SK-N-SH (cell line): Measurements from ENCODE around the gene PIEZO2. TPM values are rescaled to one million over a fixed set of nuclear protein-coding genes. Genes with fewer than 3 reads are reported as not detected.

Source experiments
- CTCF ChIA-PET: fragments of 300-600, 350-600 bp; formaldehyde crosslinking; extraction: SDS; loops from one replicate; lab custom pipeline; 2021; lab: Yijun Ruan, JAX
- POLR2A ChIA-PET: fragments of 350-600 bp; sonication (Branson Sonifier 250); formaldehyde crosslinking; extraction: SDS; loops from one replicate; lab custom pipeline; 2020; ENCODE audit warnings: antibody characterized with exemption, inconsistent platforms; lab: Yijun Ruan, JAX
- DNase-seq: peaks from one replicate; pipeline ENCODE4 v3.0.0; 2012
- H2AFZ ChIP-seq: fragments of 200-600 bp; sonication (generic); 2 replicates; pipeline ENCODE4 v1.8.1; 2016; ENCODE audit warnings: antibody characterized with exemption, mild to moderate bottlenecking, low read depth
- H3F3A ChIP-seq: fragments of 200-600 bp; sonication (generic); replicated peaks from 2 replicates; pipeline ENCODE3; 2016; ENCODE audit warnings: antibody characterized with exemption, mild to moderate bottlenecking; ENCODE audit not compliant: insufficient read depth
- H3K27ac ChIP-seq, 2 experiments: fragments of 200-500 bp in 1 of 2; fragments of 200-600 bp in 1 of 2; sonication (Bioruptor generic) in 1 of 2; sonication (generic), shearing (Covaris generic) in 1 of 2; 2 replicates each; pipeline versions ENCODE4 v1.5.1 to v1.6.1; 2014 to 2016; ENCODE audit warnings: low read depth in 2 of 2, inconsistent platforms in 1 of 2, low read length in 1 of 2, mild to moderate bottlenecking in 1 of 2, mixed read lengths in 1 of 2
- H3K27me3 ChIP-seq: fragments of 200-600 bp; sonication (generic), shearing (Covaris generic); 2 replicates; pipeline ENCODE4 v1.6.1; 2016; ENCODE audit warnings: mixed run types; ENCODE audit not compliant: insufficient read depth
- H3K36me3 ChIP-seq, 2 experiments: fragments of 200-500 bp in 1 of 2; fragments of 200-600 bp in 1 of 2; sonication (Bioruptor generic) in 1 of 2; sonication (generic) in 1 of 2; replicated peaks in 1 of 2; 2 replicates each; pipeline versions ENCODE3 to v1.5.1; 2014 to 2016; ENCODE audit warnings: low read length in 1 of 2, mild to moderate bottlenecking in 1 of 2; ENCODE audit not compliant: insufficient read depth in 2 of 2, control insufficient read depth in 1 of 2
- H3K4me1 ChIP-seq, 2 experiments: fragments of 200-500 bp in 1 of 2; fragments of 200-600 bp in 1 of 2; sonication (Bioruptor generic) in 1 of 2; sonication (generic), shearing (Covaris generic) in 1 of 2; 2 replicates each; pipeline versions ENCODE4 v1.5.1 to v1.6.1; 2014 to 2016; ENCODE audit warnings: low read depth in 1 of 2, low read length in 1 of 2, mixed run types in 1 of 2; ENCODE audit not compliant: insufficient read depth in 2 of 2, control insufficient read depth in 1 of 2
- H3K4me2 ChIP-seq: fragments of 200-600 bp; sonication (generic), shearing (Covaris generic); 2 replicates; pipeline ENCODE4 v1.6.1; 2017; ENCODE audit warnings: mixed run types
- H3K4me3 ChIP-seq, 2 experiments: fragments of 200-500 bp in 1 of 2; fragments of 200-600 bp in 1 of 2; sonication (Bioruptor generic) in 1 of 2; sonication (generic), shearing (Covaris generic) in 1 of 2; 2 replicates each; pipeline versions ENCODE4 v1.5.1 to v1.8.1; 2014 to 2016; ENCODE audit warnings: low read depth in 2 of 2, inconsistent platforms in 1 of 2, low read length in 1 of 2, mild to moderate bottlenecking in 1 of 2, mixed read lengths in 1 of 2, moderate library complexity in 1 of 2
- H3K79me2 ChIP-seq: fragments of 200-600 bp; sonication (generic); 2 replicates; pipeline ENCODE4 v1.8.1; 2017; ENCODE audit warnings: mild to moderate bottlenecking; ENCODE audit not compliant: insufficient read depth
- H3K9ac ChIP-seq: fragments of 200-600 bp; sonication (generic); 2 replicates; pipeline ENCODE4 v1.6.1; 2017; ENCODE audit warnings: mixed run types
- H3K9me2 ChIP-seq: fragments of 200-600 bp; sonication (generic); 2 replicates; pipeline ENCODE4 v1.6.1; 2017; ENCODE audit warnings: mixed run types
- H3K9me3 ChIP-seq: fragments of 200-600 bp; sonication (generic); 2 replicates; pipeline ENCODE4 v1.6.1; 2017; ENCODE audit warnings: mixed run types, mild to moderate bottlenecking, moderate library complexity
- H4K20me1 ChIP-seq: fragments of 200-600 bp; sonication (generic); 2 replicates; pipeline ENCODE4 v1.6.1; 2017; ENCODE audit warnings: mild to moderate bottlenecking, mixed run types; ENCODE audit not compliant: insufficient read depth
- EP300 ChIP-seq, 2 experiments: IDR thresholded peaks; 2 replicates each; pipeline versions ENCODE4 v1.4.0 to v1.6.1; 2012; ENCODE audit warnings: borderline replicate concordance in 1 of 2, low read depth in 1 of 2, low read length in 1 of 2
- FOSL2 ChIP-seq: IDR thresholded peaks from 2 replicates; pipeline ENCODE4 v1.4.0; 2012; ENCODE audit warnings: low read depth, mild to moderate bottlenecking, moderate library complexity, borderline replicate concordance
- FOXJ3 ChIP-seq: sonication (generic); formaldehyde crosslinking; IDR thresholded peaks from 2 replicates; pipeline ENCODE4 v1.5.1; 2020; ENCODE audit warnings: mild to moderate bottlenecking, missing genetic modification reagents
- GATA2 ChIP-seq: sonication (generic); formaldehyde crosslinking; IDR thresholded peaks from 2 replicates; pipeline ENCODE4 v1.5.0; 2020; ENCODE audit warnings: mild to moderate bottlenecking, missing genetic modification reagents
- MXI1 ChIP-seq: IDR thresholded peaks from 2 replicates; pipeline ENCODE4 v1.6.1; 2012; ENCODE audit warnings: mild to moderate bottlenecking, low read depth, low read length, improper control_type of control experiment
- NFIC ChIP-seq: IDR thresholded peaks from 2 replicates; pipeline ENCODE4 v1.4.0; 2012; ENCODE audit warnings: borderline replicate concordance
- POLR2AphosphoS5 ChIP-seq: IDR thresholded peaks from 2 replicates; pipeline ENCODE4 v1.6.1; 2012; ENCODE audit warnings: low read depth, low read length
- RAD21 ChIP-seq: IDR thresholded peaks from 2 replicates; pipeline ENCODE4 v1.6.1; 2012; ENCODE audit warnings: mild to moderate bottlenecking, low read length
- RCOR1 ChIP-seq: fragments of 150-350 bp; IDR thresholded peaks from 2 replicates; pipeline ENCODE4 v1.6.1; 2017; ENCODE audit warnings: antibody characterized with exemption, low read length
- REST ChIP-seq: IDR thresholded peaks from 2 replicates; pipeline ENCODE4 v1.6.1; 2012; ENCODE audit warnings: mild to moderate bottlenecking, low read depth, low read length, moderate library complexity
- RFX5 ChIP-seq: IDR thresholded peaks from 2 replicates; pipeline ENCODE4 v1.6.1; 2012; ENCODE audit warnings: mild to moderate bottlenecking, improper control_type of control experiment, low read length
- SIN3A ChIP-seq: IDR thresholded peaks from 2 replicates; pipeline ENCODE4 v1.6.1; 2012; ENCODE audit warnings: low read depth, mild to moderate bottlenecking, low read length, moderate library complexity, borderline replicate concordance
- SMC3 ChIP-seq: IDR thresholded peaks from 2 replicates; pipeline ENCODE4 v1.6.1; 2012; ENCODE audit warnings: low read depth, low read length, improper control_type of control experiment
- TEAD4 ChIP-seq: IDR thresholded peaks from 2 replicates; pipeline ENCODE4 v1.4.0; 2012; ENCODE audit warnings: mild to moderate bottlenecking, borderline replicate concordance; ENCODE audit not compliant: insufficient read depth
- YY1 ChIP-seq: IDR thresholded peaks from 2 replicates; pipeline ENCODE4 v1.4.0; 2012; ENCODE audit warnings: low read depth, mild to moderate bottlenecking
- WGBS: methylation state at CpG from one replicate; pipeline ENCODE4 v1.1.6; 2017; ENCODE audit warnings: low lambda C conversion rate; 5-methylcytosine and 5-hydroxymethylcytosine counted together
- polyA plus RNA-seq, 3 experiments: library from polyadenylated mRNA; depleted of rRNA; stranded (reverse); fragments of >200 nt; gene quantifications; 2 replicates each; pipeline ENCODE4 v1.2.3, GENCODE V29; 2012
- TF ChIP-seq, protein P1 (sequence below): IDR thresholded peaks from 2 replicates; pipeline ENCODE4 v1.4.0; 2012; ENCODE audit warnings: low read depth, borderline replicate concordance
- TF ChIP-seq, protein P2 (sequence below): IDR thresholded peaks from 2 replicates; pipeline ENCODE4; 2012

The PIEZO2 gene
- polyA plus RNA-seq, 1 of the 3 experiments (the other 2 are of a cell fraction), result not detected

GRCh38 chr18:10860382-10860781 lies 289.0 kb downstream of the PIEZO2 start:
- H3K79me2 ChIP-seq, result no peaks in the 10 kb centered on the region
- H2AFZ ChIP-seq, result no peak overlapping the region
- 3% methylated on average over 4 of the region's 4 CpGs for WGBS
- no peaks in the 10 kb centered on the region for H3F3A ChIP-seq
- no peak overlapping the region for H3K4me3 ChIP-seq
- no peaks in the 10 kb centered on the region for H3K4me1 ChIP-seq
- POLR2A ChIA-PET, result no interaction called here
- DNase-seq, result no peak
- H3K36me3 ChIP-seq, result no peaks in the 10 kb centered on the region
- no peaks in the 10 kb centered on the region for H3K9me2 ChIP-seq
- TF ChIP-seq FOXJ3 (CRISPR knock-in tag) (no peak), RAD21 (no peak), SIN3A (no peak), TEAD4 (no peak), YY1 (no peak), RFX5 (no peak), RCOR1 (no peak), REST (no peak), EP300 (IDR thresholded peaks at IDR 0.05; ENCODE audit: borderline replicate concordance in 1 of 2, low read depth in 1 of 2, low read length in 1 of 2) (no peak), GATA2 (CRISPR knock-in tag) (no peak), SMC3 (no peak), NFIC (no peak), FOSL2 (no peak), MXI1 (no peak), POLR2AphosphoS5 (no peak)
- TF ChIP-seq, protein P1, sequence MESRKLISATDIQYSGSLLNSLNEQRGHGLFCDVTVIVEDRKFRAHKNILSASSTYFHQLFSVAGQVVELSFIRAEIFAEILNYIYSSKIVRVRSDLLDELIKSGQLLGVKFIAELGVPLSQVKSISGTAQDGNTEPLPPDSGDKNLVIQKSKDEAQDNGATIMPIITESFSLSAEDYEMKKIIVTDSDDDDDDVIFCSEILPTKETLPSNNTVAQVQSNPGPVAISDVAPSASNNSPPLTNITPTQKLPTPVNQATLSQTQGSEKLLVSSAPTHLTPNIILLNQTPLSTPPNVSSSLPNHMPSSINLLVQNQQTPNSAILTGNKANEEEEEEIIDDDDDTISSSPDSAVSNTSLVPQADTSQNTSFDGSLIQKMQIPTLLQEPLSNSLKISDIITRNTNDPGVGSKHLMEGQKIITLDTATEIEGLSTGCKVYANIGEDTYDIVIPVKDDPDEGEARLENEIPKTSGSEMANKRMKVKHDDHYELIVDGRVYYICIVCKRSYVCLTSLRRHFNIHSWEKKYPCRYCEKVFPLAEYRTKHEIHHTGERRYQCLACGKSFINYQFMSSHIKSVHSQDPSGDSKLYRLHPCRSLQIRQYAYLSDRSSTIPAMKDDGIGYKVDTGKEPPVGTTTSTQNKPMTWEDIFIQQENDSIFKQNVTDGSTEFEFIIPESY, result no peak
- TF ChIP-seq, protein P2, sequence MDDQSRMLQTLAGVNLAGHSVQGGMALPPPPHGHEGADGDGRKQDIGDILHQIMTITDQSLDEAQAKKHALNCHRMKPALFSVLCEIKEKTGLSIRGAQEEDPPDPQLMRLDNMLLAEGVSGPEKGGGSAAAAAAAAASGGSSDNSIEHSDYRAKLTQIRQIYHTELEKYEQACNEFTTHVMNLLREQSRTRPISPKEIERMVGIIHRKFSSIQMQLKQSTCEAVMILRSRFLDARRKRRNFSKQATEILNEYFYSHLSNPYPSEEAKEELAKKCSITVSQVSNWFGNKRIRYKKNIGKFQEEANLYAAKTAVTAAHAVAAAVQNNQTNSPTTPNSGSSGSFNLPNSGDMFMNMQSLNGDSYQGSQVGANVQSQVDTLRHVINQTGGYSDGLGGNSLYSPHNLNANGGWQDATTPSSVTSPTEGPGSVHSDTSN, result no peak
- no peaks in the 10 kb centered on the region for H4K20me1 ChIP-seq
- H3K4me2 ChIP-seq, result no peak overlapping the region
- H3K27ac ChIP-seq, result no peak overlapping the region
- no peak overlapping the region for H3K9ac ChIP-seq
- H3K9me3 ChIP-seq, result no peaks in the 10 kb centered on the region
- peaks cover 15% of the 10 kb centered on the region; the same call in 1 of the 2 replicates for H3K27me3 ChIP-seq
- CTCF ChIA-PET, result interaction anchor here (1.4 kb wide), 1 partner anchor 9 kb away, joined by 5 read pairs; no protein-coding TSS in a partner anchor
